Lower leg skin (tissue), 3 donors: ENCODE measurements around the gene SBK3.

ENCODE experiments used
- CTCF ChIP-seq, 3 donors: fragments of 450-650 bp; IDR thresholded peaks; one replicate each; pipeline ENCODE4 v1.5.1; 2016; ENCODE audit warnings: antibody characterized with exemption in 3 of 3, mild to moderate bottlenecking in 3 of 3, moderate library complexity in 2 of 3
- POLR2A ChIP-seq, 2 donors: fragments of 450-650 bp; IDR thresholded peaks; one replicate each; pipeline ENCODE4 v1.6.1; 2016 to 2017; ENCODE audit warnings: antibody characterized with exemption in 2 of 2, mild to moderate bottlenecking in 1 of 2, moderate library complexity in 1 of 2

- no peak for TF ChIP-seq POLR2A (IDR thresholded peaks at IDR 0.05)
- TF ChIP-seq CTCF (IDR thresholded peaks at IDR 0.05): no peak
These were observed 7.2 kb downstream of the SBK3 start for GRCh38 chr19:55538132-55538531.
